Endothelial cell of umbilical vein (primary cell): ENCODE measurements around the gene SMIM20. TPM values are rescaled to one million over a fixed set of nuclear protein-coding genes. Genes with fewer than 3 reads are reported as not detected.

Experiments
- BruUV-seq: library from RNA; stranded (reverse); fragments of 400-500 nt; replicated peaks from 2 replicates; lab custom pipeline; 2021; lab: Mats Ljungman, UMichigan
- CTCF ChIA-PET: fragments of 300-600, 350-600 bp; sonication (Branson Sonifier 250); formaldehyde crosslinking; loops from one replicate; lab custom pipeline; 2021; ENCODE audit warnings: antibody characterized with exemption, inconsistent platforms; lab: Charles Lee
- POLR2A ChIA-PET: fragments of 300-600, 350-600 bp; sonication (Branson Sonifier 250); formaldehyde crosslinking; loops from one replicate; lab custom pipeline; 2021; ENCODE audit warnings: antibody characterized with exemption, inconsistent platforms; lab: Charles Lee
- DNase-seq: peaks from one replicate; pipeline ENCODE4 v3.0.0-alpha.2; 2011; ENCODE audit warnings: low read depth, low spot score
- FAIRE-seq: peaks from 2 replicates; lab custom pipeline; 2011; peaks lifted over from hg19 to GRCh38; lab: Jason Lieb, UNC
- H2AFZ ChIP-seq: 2 replicates; pipeline ENCODE4 v1.6.0; 2012; ENCODE audit warnings: low read depth, low read length, control low read depth, inconsistent platforms
- H3K27ac ChIP-seq: 2 replicates; pipeline ENCODE4 v1.5.1; 2011; ENCODE audit warnings: low read depth, mild to moderate bottlenecking, control low read depth, low read length, moderate library complexity; ENCODE audit not compliant: insufficient read depth
- H3K27me3 ChIP-seq, 2 experiments: 2 replicates each; pipeline versions ENCODE4 v1.6.0 to v1.6.1; 2011; ENCODE audit warnings: low read length in 2 of 2, mixed read lengths in 1 of 2; ENCODE audit not compliant: control insufficient read depth in 2 of 2, insufficient read depth in 2 of 2
- H3K36me3 ChIP-seq, 2 experiments: 2 replicates in 1 of 2; 3 replicates in 1 of 2; pipeline ENCODE4 v1.5.1; 2011; ENCODE audit warnings: low read length in 2 of 2, mild to moderate bottlenecking in 1 of 2, moderate library complexity in 1 of 2; ENCODE audit not compliant: control insufficient read depth in 2 of 2, insufficient read depth in 2 of 2; ENCODE audit errors: extremely low read depth in 1 of 2
- H3K4me1 ChIP-seq: 3 replicates; pipeline ENCODE4 v1.5.1; 2011; ENCODE audit warnings: mild to moderate bottlenecking, low read length; ENCODE audit not compliant: control insufficient read depth, insufficient read depth; ENCODE audit errors: extremely low read depth
- H3K4me2 ChIP-seq: 2 replicates; pipeline ENCODE4 v1.6.1; 2011; ENCODE audit warnings: low read length, control low read depth, mixed read lengths; ENCODE audit not compliant: insufficient read depth
- H3K4me3 ChIP-seq, 3 experiments: fragments of 200-600 bp in 1 of 3; sonication (generic), shearing (Covaris generic) in 1 of 3; replicated peaks in 1 of 3; 2 replicates each; pipeline ENCODE4 v1.5.1; 2011 to 2016; ENCODE audit warnings: control low read depth in 3 of 3, low read length in 3 of 3, mild to moderate bottlenecking in 2 of 3, inconsistent platforms in 1 of 3, low read depth in 1 of 3, moderate library complexity in 1 of 3; ENCODE audit not compliant: insufficient read depth in 1 of 3
- H3K79me2 ChIP-seq: 2 replicates; pipeline ENCODE4 v1.6.0; 2012; ENCODE audit warnings: low read length, inconsistent platforms; ENCODE audit not compliant: control insufficient read depth, insufficient read depth
- H3K9ac ChIP-seq: replicated peaks from 2 replicates; pipeline ENCODE3; 2011; ENCODE audit warnings: low read length, control low read depth; ENCODE audit not compliant: insufficient read depth; ENCODE audit errors: extremely low read depth
- H3K9me1 ChIP-seq: replicated peaks from 3 replicates; pipeline ENCODE4 v1.6.0; 2011; ENCODE audit warnings: mild to moderate bottlenecking, low read length; ENCODE audit not compliant: control insufficient read depth, insufficient read depth; ENCODE audit errors: extremely low read depth
- H3K9me3 ChIP-seq: replicated peaks from 2 replicates; pipeline ENCODE4 v1.5.1; 2012; ENCODE audit warnings: low read length, inconsistent platforms; ENCODE audit not compliant: control insufficient read depth, insufficient read depth
- H4K20me1 ChIP-seq: replicated peaks from 2 replicates; pipeline ENCODE3; 2011; ENCODE audit warnings: mild to moderate bottlenecking, low read length; ENCODE audit not compliant: control insufficient read depth, insufficient read depth; ENCODE audit errors: extremely low read depth
- EZH2 ChIP-seq: IDR thresholded peaks from 2 replicates; pipeline ENCODE4 v1.6.1; 2012; ENCODE audit warnings: borderline replicate concordance, low read depth, mild to moderate bottlenecking, moderate library complexity, low read length, inconsistent platforms; ENCODE audit not compliant: severe bottlenecking
- JUN ChIP-seq: IDR thresholded peaks from 2 replicates; pipeline ENCODE4 v1.6.1; 2011; ENCODE audit warnings: borderline replicate concordance, low read depth; ENCODE audit not compliant: insufficient read length, insufficient read depth
- MYC ChIP-seq: IDR thresholded peaks from one replicate; pipeline ENCODE4 v1.6.1; 2011; ENCODE audit warnings: mild to moderate bottlenecking, low read depth, low read length
- POLR2AphosphoS5 ChIP-seq: IDR thresholded peaks from 2 replicates; pipeline ENCODE4 v1.6.1; 2012; ENCODE audit warnings: low read depth, mild to moderate bottlenecking, control low read depth, low read length, moderate library complexity; ENCODE audit not compliant: insufficient read depth
- dilution Hi-C: fragments of 300-500 bp; cut with MboI; formaldehyde crosslinking; loops from one replicate; pipeline ENCODE4 v1.15.0; 2019; ENCODE audit warnings: low sequenced_read_pairs; ENCODE audit not compliant: extremely low pct_ligation_motif_present
- intact Hi-C: fragments of 100-400 bp; cut with micrococcal nuclease; formaldehyde crosslinking; loops from one replicate; pipeline ENCODE4 v1.10.0; 2022
- polyA plus RNA-seq, 4 experiments: library from polyadenylated mRNA; depleted of rRNA in 3 of 4; stranded (reverse) in 3 of 4; unstranded in 1 of 4; fragments of >200 nt; gene quantifications; 2 replicates each; pipeline versions ENCODE4 v1.2.1 to v1.2.3, GENCODE V29; 2011 to 2012; ENCODE audit warnings: missing spikeins in 1 of 4
- total RNA-seq: library from RNA; stranded (reverse); gene quantifications from 2 replicates; pipeline ENCODE4 v1.2.3, GENCODE V29; 2021
- TF ChIP-seq, protein P1 (sequence below), 2 donors: IDR thresholded peaks; 1 replicate in 1 of 2; 2 replicates in 1 of 2; pipeline ENCODE4 v1.5.1; 2011; ENCODE audit warnings: low read length in 2 of 2, mild to moderate bottlenecking in 2 of 2, moderate library complexity in 2 of 2, control low read depth in 1 of 2, inconsistent platforms in 1 of 2, low read depth in 1 of 2; ENCODE audit not compliant: insufficient read depth in 1 of 2; ENCODE audit errors: extremely low read depth in 1 of 2

Gene SMIM20
- total and polyA plus RNA-seq, 2 donors (not counting 3 experiments of a cell fraction or from before 2014, with no cell fraction given) = 10.2 to 19.2 TPM

DNA sequence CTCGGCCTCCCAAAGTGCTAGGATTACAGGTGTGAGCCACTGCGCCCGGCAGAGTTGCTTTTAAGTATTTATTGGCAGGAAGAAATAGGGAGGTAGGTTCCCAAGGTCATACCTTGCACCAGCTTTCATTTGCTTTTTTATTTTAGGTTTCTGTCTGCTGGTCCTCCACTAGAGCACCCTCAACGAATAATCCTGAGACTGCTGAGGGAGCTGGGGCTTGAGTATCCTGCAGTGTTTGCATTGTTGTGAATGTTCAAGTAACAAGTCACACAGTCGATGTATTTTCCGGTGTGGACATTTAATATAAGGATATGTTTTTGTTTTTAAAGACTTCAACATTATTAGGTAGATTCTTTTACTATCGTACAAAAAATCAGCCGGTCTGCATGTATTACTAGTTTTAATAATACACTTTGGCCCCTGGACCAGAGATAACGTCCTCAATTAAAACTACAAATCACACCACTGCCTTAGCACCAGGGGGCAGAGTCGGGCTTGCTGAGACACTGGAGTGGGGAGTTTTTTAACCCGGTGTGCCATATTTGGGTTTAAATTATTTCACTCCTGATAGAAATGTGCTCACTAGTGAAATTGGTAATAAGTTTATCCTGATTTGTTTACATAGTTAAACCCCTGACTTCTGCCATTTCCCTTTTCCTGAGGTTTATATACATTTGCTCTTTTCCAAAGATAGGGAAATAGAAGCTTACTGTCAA, 11.6 kb downstream of the SMIM20 start:
- dilution Hi-C loops = no loop called here
- FAIRE-seq = peak; percentile 81

More for the DNA sequence above, 11.6 kb downstream of the SMIM20 start:
- Histone ChIP-seq H3K9me3 (no peaks in the 10 kb centered on the region), H3K9ac (no peak overlapping the region), H3K9me1 (no peaks in the 10 kb centered on the region), H3K27me3 (no peaks in the 10 kb centered on the region), H4K20me1 (no peaks in the 10 kb centered on the region), H3K79me2 (no peaks in the 10 kb centered on the region), H3K4me2 (no peak overlapping the region), H3K4me1 (no peaks in the 10 kb centered on the region), H3K27ac (no peak overlapping the region), H3K4me3 (no peak overlapping the region), H2AFZ (no peak overlapping the region), H3K36me3 (no peaks in the 10 kb centered on the region)
- BruUV-seq = no TSS peak
- DNase-seq = peak; percentile 29
- CTCF ChIA-PET = interaction anchor here (0.6 to 2.5 kb wide), 5 partner anchors 9 to 485 kb away, joined by 3 to 8 read pairs (median 3); no protein-coding TSS in a partner anchor
- no peak for TF ChIP-seq EZH2
- no peak for TF ChIP-seq JUN
- TF ChIP-seq MYC = no peak
- TF ChIP-seq, protein P1, sequence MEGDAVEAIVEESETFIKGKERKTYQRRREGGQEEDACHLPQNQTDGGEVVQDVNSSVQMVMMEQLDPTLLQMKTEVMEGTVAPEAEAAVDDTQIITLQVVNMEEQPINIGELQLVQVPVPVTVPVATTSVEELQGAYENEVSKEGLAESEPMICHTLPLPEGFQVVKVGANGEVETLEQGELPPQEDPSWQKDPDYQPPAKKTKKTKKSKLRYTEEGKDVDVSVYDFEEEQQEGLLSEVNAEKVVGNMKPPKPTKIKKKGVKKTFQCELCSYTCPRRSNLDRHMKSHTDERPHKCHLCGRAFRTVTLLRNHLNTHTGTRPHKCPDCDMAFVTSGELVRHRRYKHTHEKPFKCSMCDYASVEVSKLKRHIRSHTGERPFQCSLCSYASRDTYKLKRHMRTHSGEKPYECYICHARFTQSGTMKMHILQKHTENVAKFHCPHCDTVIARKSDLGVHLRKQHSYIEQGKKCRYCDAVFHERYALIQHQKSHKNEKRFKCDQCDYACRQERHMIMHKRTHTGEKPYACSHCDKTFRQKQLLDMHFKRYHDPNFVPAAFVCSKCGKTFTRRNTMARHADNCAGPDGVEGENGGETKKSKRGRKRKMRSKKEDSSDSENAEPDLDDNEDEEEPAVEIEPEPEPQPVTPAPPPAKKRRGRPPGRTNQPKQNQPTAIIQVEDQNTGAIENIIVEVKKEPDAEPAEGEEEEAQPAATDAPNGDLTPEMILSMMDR (IDR thresholded peaks at IDR 0.05; ENCODE audit: extremely low read depth in 1 of 2, insufficient read depth in 1 of 2, low read depth in 1 of 2, low read length in 2 of 2) = peak; percentile 53 to 58
- TF ChIP-seq POLR2AphosphoS5 = no peak
- intact Hi-C loops = loop anchor here (5.0 kb wide), 3 partner anchors 62 to 487 kb away; partner anchors contain the start of gene RBPJ
- POLR2A ChIA-PET = no interaction called here
